ENCODE measurements around the gene MAP1B. TPM values are rescaled to one million over a fixed set of nuclear protein-coding genes. Genes with fewer than 3 reads are reported as not detected.
A peak's percentile ranks its signal among the peaks of the same experiment; 100 is the strongest.

MAP1B gene
- total and polyA plus RNA-seq, 4 donors, result 1.5 to 46.7 (median 16.0) TPM

DNA sequence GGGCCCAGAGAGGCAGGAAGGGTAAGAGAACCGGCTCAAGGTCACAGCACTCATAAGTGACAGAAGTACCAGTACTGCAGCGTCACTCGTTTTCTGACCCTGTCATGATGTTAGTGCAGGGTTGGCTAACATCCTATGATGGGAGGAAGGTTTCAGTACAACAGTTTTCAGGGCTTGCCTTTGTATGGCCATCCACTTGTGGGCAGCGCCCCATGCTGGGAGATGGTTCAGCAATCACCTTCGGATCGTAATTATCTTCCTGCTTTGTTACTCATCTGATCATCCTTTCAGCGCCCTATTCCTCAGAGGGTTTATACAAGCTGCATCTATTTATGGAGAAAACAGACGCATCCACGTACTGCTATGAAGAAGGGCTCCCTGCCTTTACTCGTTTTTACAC, 2.4 kb downstream of the MAP1B start:
- ATAC-seq (ENCODE audit: insufficient read depth, low FRiP score), result no peak
- H3K4me1 ChIP-seq (ENCODE audit: control insufficient read depth in 5 of 5, insufficient read depth in 5 of 5, low read length in 5 of 5), result peaks cover 0 to 31% (median 11%) of the 10 kb centered on the region in 5 donors
- no peak overlapping the region for H3K27ac ChIP-seq (ENCODE audit: low read depth in 1 of 2, low read length in 1 of 2)

GRCh38 chr5:72110394-72111013, 3.2 kb downstream of the MAP1B start:
- 90 to 92% methylated on average over 9 of the region's 9 CpGs for WGBS, 2 donors
- Histone ChIP-seq H3K36me3 (ENCODE audit: control insufficient read depth in 4 of 4, insufficient read depth in 4 of 4, low read length in 4 of 4) (peaks cover 0 to 3% (median 0%) of the 10 kb centered on the region in 4 donors), H3K9me3 (ENCODE audit: control insufficient read depth in 4 of 4, insufficient read depth in 3 of 4, low read length in 3 of 4) (peaks cover 0 to 1% (median 0%) of the 10 kb centered on the region in 4 donors), H3K4me1 (ENCODE audit: control insufficient read depth in 5 of 5, insufficient read depth in 5 of 5, low read length in 5 of 5) (peaks cover 0 to 31% (median 11%) of the 10 kb centered on the region in 5 donors), H3K27me3 (ENCODE audit: control insufficient read depth in 3 of 3, insufficient read depth in 3 of 3, low read length in 2 of 3) (peaks cover 0 to 3% (median 0%) of the 10 kb centered on the region in 3 donors), H3K27ac (ENCODE audit: low read depth in 1 of 2, low read length in 1 of 2) (peak overlapping the region in 1 of 2 donors; percentile 59), H3K4me3 (no peak overlapping the region), H3K9ac (ENCODE audit: insufficient read depth in 1 of 2, low read length in 2 of 2) (no peak overlapping the region)
- DNase-seq (peak in 1 of 3 donors; percentile 14), ATAC-seq (ENCODE audit: insufficient read depth, low FRiP score) (no peak)
- TF ChIP-seq, protein P1, sequence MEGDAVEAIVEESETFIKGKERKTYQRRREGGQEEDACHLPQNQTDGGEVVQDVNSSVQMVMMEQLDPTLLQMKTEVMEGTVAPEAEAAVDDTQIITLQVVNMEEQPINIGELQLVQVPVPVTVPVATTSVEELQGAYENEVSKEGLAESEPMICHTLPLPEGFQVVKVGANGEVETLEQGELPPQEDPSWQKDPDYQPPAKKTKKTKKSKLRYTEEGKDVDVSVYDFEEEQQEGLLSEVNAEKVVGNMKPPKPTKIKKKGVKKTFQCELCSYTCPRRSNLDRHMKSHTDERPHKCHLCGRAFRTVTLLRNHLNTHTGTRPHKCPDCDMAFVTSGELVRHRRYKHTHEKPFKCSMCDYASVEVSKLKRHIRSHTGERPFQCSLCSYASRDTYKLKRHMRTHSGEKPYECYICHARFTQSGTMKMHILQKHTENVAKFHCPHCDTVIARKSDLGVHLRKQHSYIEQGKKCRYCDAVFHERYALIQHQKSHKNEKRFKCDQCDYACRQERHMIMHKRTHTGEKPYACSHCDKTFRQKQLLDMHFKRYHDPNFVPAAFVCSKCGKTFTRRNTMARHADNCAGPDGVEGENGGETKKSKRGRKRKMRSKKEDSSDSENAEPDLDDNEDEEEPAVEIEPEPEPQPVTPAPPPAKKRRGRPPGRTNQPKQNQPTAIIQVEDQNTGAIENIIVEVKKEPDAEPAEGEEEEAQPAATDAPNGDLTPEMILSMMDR (IDR thresholded peaks at IDR 0.05; ENCODE audit: control extremely low read depth, extremely low read depth), result no peak

More for the DNA sequence above, 2.4 kb downstream of the MAP1B start:
- peaks cover 0 to 3% (median 0%) of the 10 kb centered on the region in 3 donors for H3K27me3 ChIP-seq (ENCODE audit: control insufficient read depth in 3 of 3, insufficient read depth in 3 of 3, low read length in 2 of 3)
- H3K36me3 ChIP-seq (ENCODE audit: control insufficient read depth in 4 of 4, insufficient read depth in 4 of 4, low read length in 4 of 4), result no peaks in the 10 kb centered on the region
- H3K9me3 ChIP-seq (ENCODE audit: control insufficient read depth in 4 of 4, insufficient read depth in 3 of 4, low read length in 3 of 4), result peaks cover 0 to 1% (median 0%) of the 10 kb centered on the region in 4 donors
- peak in 1 of 3 donors; percentile 16 for DNase-seq
- H3K9ac ChIP-seq (ENCODE audit: insufficient read depth in 1 of 2, low read length in 2 of 2), result no peak overlapping the region
- TF ChIP-seq, protein P1 (IDR thresholded peaks at IDR 0.05; ENCODE audit: control extremely low read depth, extremely low read depth), result no peak
- H3K4me3 ChIP-seq, result no peak overlapping the region
- 86 to 90% methylated on average over 10 of the region's 10 CpGs for WGBS, 2 donors

- Histone ChIP-seq H3K9ac (ENCODE audit: insufficient read depth in 1 of 2, low read length in 2 of 2) (no peak overlapping the region), H3K27me3 (ENCODE audit: control insufficient read depth in 3 of 3, insufficient read depth in 3 of 3, low read length in 2 of 3) (no peaks in the 10 kb centered on the region), H3K4me3 (no peak overlapping the region), H3K4me1 (ENCODE audit: control insufficient read depth in 5 of 5, insufficient read depth in 5 of 5, low read length in 5 of 5) (peaks cover 1 to 24% (median 11%) of the 10 kb centered on the region in 5 donors), H3K27ac (ENCODE audit: low read depth in 1 of 2, low read length in 1 of 2) (no peak overlapping the region), H3K9me3 (ENCODE audit: control insufficient read depth in 4 of 4, insufficient read depth in 3 of 4, low read length in 3 of 4) (no peaks in the 10 kb centered on the region), H3K36me3 (ENCODE audit: control insufficient read depth in 4 of 4, insufficient read depth in 4 of 4, low read length in 4 of 4) (peaks cover 0 to 5% (median 2%) of the 10 kb centered on the region in 4 donors)
- TF ChIP-seq, protein P1 (IDR thresholded peaks at IDR 0.05; ENCODE audit: control extremely low read depth, extremely low read depth), result no peak
- no peak for DNase-seq
- 90 to 97% methylated on average over 1 of the region's 1 CpG for WGBS, 2 donors
- no peak for ATAC-seq (ENCODE audit: insufficient read depth, low FRiP score)
These were observed 5.1 kb downstream of the MAP1B start for GRCh38 chr5:72112389-72112788.

All from lung (tissue), 12 donors.